ENCODE measurements around the gene U2AF2. TPM values are rescaled to one million over a fixed set of nuclear protein-coding genes. Genes with fewer than 3 reads are reported as not detected.

The U2AF2 gene
- total RNA-seq, 1 experiment from 2014 or later = 545 TPM

GRCh38 chr19:55723491-55723890, 68.7 kb downstream of the U2AF2 start:
- ChIA-PET CTCF (no interaction called here), POLR2A (no interaction called here)
- in situ Hi-C loops (cut with HindIII; ENCODE audit: low pct_unique_long_range_greater_than_20kb, low sequenced_read_pairs) (no loop called here), intact Hi-C loops (cut with micrococcal nuclease; ENCODE audit: unreplicated experiment) (no loop called here)
- TF ChIP-seq SIN3A (IDR thresholded peaks at IDR 0.05; ENCODE audit: borderline replicate concordance, insufficient read depth, low read depth, low read length) (no peak), CTCF (IDR thresholded peaks at IDR 0.05) (no peak), REST (IDR thresholded peaks at IDR 0.05; ENCODE audit: insufficient read depth in 1 of 2, low read depth in 2 of 2, low read length in 1 of 2) (no peak), POLR2AphosphoS5 (IDR thresholded peaks at IDR 0.05; ENCODE audit: low read depth, low read length) (no peak), TCF7L2 (IDR thresholded peaks at IDR 0.05; ENCODE audit: low read depth, low read length) (no peak)
- no TSS peak for BruUV-seq (replicated peaks)
- no peak overlapping the region for H3K4me3 ChIP-seq (ENCODE audit: low read depth in 2 of 2, low read length in 2 of 2)
- no peak overlapping the region for H3K27ac ChIP-seq (ENCODE audit: low read length)
- no peak for DNase-seq (ENCODE audit: low read depth, low spot score)
- no peaks in the 10 kb centered on the region for H3K36me3 ChIP-seq (ENCODE audit: control insufficient read depth, insufficient read depth, low read length)
- ATAC-seq = no peak
- H3K27me3 ChIP-seq (ENCODE audit: control insufficient read depth, insufficient read depth, low read length) = peaks cover 19% of the 10 kb centered on the region
- peaks cover 4% of the 10 kb centered on the region; the same call in 1 of the 2 replicates for H3K9me3 ChIP-seq (ENCODE audit: control insufficient read depth, insufficient read depth, low read depth, low read length)
- H3K4me1 ChIP-seq (ENCODE audit: control insufficient read depth, insufficient read depth, low read length) = no peaks in the 10 kb centered on the region

Other genes with a start within 250 kb of the U2AF2 start
- 635 TPM for gene UBE2S, start 247.2 kb upstream of the U2AF2 start, total RNA-seq (2021; ENCODE audit: unreplicated experiment)
- 0.03 TPM for gene SHISA7, start 211.7 kb upstream of the U2AF2 start, total RNA-seq (2021; ENCODE audit: unreplicated experiment)
- 150 TPM for gene ISOC2, start 193.4 kb upstream of the U2AF2 start, total RNA-seq (2021; ENCODE audit: unreplicated experiment)
- gene C19orf85, start 190.3 kb upstream of the U2AF2 start, total RNA-seq (2021; ENCODE audit: unreplicated experiment) = not detected
- gene ZNF628, start 178.4 kb upstream of the U2AF2 start, total RNA-seq (2021; ENCODE audit: unreplicated experiment) = 21.7 TPM
- gene NAT14, start 169.8 kb upstream of the U2AF2 start, total RNA-seq (2021; ENCODE audit: unreplicated experiment) = 93.1 TPM
- 13.0 TPM for gene SSC5D, start 166.6 kb upstream of the U2AF2 start, total RNA-seq (2021; ENCODE audit: unreplicated experiment)
- gene SBK2, start 117.9 kb upstream of the U2AF2 start, total RNA-seq (2021; ENCODE audit: unreplicated experiment) = 0.69 TPM
- 4.0 TPM for gene SBK3, start 109.5 kb upstream of the U2AF2 start, total RNA-seq (2021; ENCODE audit: unreplicated experiment)
- 39.5 TPM for gene ZNF579, start 74.2 kb upstream of the U2AF2 start, total RNA-seq (2021; ENCODE audit: unreplicated experiment)
- 28.5 TPM for gene FIZ1, start 55.5 kb upstream of the U2AF2 start, total RNA-seq (2021; ENCODE audit: unreplicated experiment)
- gene ZNF524, start 54.7 kb upstream of the U2AF2 start, total RNA-seq (2021; ENCODE audit: unreplicated experiment) = 26.4 TPM
- gene ZNF865, start 49.4 kb upstream of the U2AF2 start, total RNA-seq (2021; ENCODE audit: unreplicated experiment) = 25.6 TPM
- gene ZNF784, start 30.5 kb upstream of the U2AF2 start, total RNA-seq (2021; ENCODE audit: unreplicated experiment) = 8.9 TPM
- 58.0 TPM for gene ZNF580, start 14.0 kb upstream of the U2AF2 start, total RNA-seq (2021; ENCODE audit: unreplicated experiment)
- 39.0 TPM for gene ZNF581, start 11.4 kb upstream of the U2AF2 start, total RNA-seq (2021; ENCODE audit: unreplicated experiment)
- 47.8 TPM for gene CCDC106, start 6.8 kb upstream of the U2AF2 start, total RNA-seq (2021; ENCODE audit: unreplicated experiment)
- gene EPN1, start 20.2 kb downstream of the U2AF2 start, total RNA-seq (2021; ENCODE audit: unreplicated experiment) = 361 TPM
- not detected for gene NLRP9, start 83.4 kb downstream of the U2AF2 start, total RNA-seq (2021; ENCODE audit: unreplicated experiment)
- gene RFPL4A, start 104.1 kb downstream of the U2AF2 start, total RNA-seq (2021; ENCODE audit: unreplicated experiment) = not detected
- not detected for gene RFPL4AL1, start 114.1 kb downstream of the U2AF2 start, total RNA-seq (2021; ENCODE audit: unreplicated experiment)
- gene NLRP11, start 177.0 kb downstream of the U2AF2 start, total RNA-seq (2021; ENCODE audit: unreplicated experiment) = 0.18 TPM
- not detected for gene NLRP4, start 181.5 kb downstream of the U2AF2 start, total RNA-seq (2021; ENCODE audit: unreplicated experiment)